Activated T-helper 1 cell treated with Interleukin-2 at 50 U/mL for 16 hours (primary cell): ENCODE results near the gene PARD6A.
"Not testable (repeated sequence)": the region's sequence is repeated elsewhere in the genome, so short reads cannot be mapped to it uniquely, and the experiment has no call there.

Source experiments
- DNase-seq: peaks from one replicate; pipeline ENCODE4 v3.0.0-alpha.2; 2020; ENCODE audit warnings: low read depth

Gene PARD6A

DNA sequence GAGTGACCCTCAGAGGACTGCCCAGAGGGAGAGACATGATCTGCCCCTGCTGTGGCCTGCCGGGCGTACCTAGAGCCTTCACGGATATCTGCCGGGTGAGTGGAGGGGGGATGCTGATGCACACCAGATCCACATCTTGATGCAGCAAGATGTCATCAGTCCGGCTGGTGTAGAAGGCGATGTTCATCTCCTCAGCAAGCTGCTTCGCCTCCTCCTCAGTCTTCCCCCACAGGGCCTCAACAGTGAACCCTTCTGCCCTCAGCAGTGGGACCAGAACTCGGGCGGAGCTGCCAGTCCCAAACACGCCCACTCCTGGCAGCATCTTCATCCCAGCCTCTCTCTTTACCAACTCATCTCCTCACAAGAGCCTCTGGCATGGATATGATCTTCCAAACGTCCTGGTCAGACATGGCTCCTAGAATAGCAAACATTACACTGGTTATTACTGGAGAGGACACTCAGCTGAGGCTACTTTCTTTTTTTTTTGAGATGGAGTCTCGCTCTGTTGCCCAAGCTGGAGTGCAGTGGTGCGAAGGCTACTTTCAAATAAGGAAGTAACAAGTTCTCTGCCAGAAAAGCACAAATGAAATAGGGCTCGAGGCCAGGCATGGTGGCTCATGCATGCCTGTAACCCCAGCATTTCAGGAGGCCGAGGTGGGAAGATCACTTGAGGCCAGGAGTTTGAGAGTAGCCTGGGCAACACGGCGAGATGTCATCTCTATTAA lies 24.8 kb downstream of the PARD6A start:
- no peak for DNase-seq

DNA sequence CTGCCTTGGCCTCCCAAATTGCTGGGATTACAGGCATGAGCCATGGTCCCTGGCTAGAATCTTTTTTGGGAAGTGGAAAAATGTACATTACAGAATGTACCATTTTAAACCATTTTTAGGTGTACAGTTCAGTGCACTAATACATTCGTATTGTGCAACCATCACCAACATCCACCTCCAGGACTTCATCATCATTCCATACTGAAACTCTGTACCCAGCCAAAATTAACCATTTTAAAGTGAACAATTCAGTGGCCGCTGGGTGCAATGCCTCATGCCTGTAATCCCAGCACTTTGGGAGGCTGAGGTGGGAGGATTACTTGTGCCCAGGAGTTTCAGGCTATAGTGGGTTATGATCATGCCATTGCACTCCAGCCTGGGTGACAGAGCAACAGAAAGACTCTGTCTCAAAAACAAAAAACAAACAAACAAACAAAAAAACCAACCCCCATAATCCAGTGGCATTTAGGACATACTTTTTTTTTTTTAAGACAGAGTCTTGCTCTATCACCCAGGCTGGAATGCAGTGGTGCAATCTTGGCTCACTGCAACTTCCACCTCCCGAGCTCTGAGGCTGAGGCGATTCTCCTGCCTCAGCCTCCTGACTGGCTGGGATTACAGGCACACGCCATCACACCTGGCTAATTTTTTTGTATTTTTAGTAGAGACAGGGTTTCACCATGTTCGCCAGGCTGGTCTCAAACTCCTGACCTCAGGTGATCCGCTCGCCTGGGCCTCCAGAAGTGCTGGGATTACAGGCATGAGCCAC lies 32.9 kb downstream of the PARD6A start:
- DNase-seq: not testable (repeated sequence)

DNA sequence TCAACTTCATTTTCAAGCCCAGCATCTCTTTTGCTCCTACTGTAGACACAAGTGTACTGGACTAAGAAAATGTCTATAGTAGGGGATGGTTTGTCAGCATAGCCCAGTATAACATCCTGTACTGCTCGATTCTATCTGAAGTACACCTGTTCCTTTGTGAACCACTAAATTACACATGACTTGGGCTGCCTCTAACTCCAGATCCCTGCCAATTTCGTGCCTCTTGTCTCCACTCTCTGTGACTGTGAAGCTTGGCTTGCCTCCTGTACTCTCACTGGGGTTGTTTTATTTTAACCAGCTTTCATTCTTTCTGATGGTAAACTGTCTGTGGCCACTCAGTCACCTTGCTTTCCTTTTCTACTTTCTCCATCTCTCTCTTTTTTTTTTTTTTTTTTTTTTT lies 33.9 kb downstream of the PARD6A start:
- no peak for DNase-seq

DNA sequence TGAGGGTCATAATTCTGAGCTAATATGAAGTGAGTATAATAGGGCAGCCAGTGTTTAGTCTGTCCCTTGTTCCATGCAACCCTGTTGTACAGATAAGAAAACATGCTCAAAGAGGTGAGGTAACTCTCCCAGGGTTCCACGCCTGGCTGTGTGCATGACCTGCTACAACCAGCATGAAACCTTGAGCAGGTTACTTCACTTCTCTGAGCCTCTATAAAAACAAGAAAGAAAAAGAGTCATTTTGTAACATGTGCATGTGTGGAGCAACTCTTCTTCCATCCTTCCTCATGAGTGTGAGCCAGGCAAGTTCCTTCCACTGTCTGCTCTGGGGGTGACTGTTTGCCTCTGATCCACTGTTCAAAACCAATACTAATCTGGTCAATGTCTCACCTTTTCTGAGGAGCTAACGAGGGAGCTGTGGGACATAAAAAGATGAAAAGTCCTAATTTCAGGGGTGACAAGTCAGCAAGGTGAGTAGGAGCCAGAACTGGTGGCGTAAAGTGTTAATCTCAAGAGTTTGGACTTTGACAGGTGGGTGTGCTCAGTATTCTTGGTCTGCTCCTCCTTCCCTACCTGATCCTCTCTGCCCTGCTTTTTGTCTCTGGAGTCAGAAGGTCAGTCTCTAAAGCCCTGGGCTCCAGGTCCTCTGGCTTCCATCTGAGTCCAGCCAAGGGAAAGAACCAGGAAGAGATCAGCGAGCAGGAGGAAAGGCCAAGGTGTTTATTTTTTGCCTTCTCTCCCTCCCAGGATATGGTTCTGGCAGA lies 36.8 kb downstream of the PARD6A start:
- DNase-seq: no peak

DNA sequence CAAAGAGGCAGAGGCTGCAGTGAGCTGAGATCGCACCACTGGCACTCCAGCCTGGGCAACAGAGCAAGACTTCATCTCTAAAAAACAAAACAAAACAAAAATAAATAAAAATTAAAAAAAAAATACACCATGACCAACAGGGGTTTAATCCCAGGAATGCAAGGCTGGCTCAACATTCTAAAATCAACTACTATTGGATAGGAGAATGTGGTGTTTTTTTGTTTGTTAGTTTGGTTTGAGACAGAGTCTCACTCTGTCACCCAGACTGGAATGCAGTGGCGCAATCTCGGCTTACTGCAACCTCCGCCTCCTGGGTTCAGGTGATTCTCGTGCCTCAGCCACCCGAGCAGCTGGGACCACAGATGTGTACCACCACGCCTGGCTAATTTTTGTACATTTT lies 38.5 kb downstream of the PARD6A start:
- no peak for DNase-seq

DNA sequence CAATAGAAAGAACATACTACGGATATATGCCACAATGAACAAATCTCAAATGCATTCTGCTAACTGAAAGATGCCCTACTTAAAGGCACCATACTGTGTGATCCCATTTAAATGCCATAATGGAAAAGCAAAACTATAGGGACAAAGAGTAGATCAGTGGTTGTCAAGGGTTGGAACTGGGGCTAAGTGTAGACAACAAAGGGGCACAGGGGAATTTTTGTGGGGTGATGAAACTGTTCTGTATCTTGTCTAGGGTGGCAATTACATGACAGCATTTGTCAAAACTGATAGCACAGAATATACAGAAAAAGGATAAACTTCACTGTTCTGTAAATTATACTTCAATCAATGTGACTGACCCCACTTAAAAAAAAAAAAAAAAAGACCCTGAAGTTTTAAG lies 40.7 kb downstream of the PARD6A start:
- DNase-seq: no peak

DNA sequence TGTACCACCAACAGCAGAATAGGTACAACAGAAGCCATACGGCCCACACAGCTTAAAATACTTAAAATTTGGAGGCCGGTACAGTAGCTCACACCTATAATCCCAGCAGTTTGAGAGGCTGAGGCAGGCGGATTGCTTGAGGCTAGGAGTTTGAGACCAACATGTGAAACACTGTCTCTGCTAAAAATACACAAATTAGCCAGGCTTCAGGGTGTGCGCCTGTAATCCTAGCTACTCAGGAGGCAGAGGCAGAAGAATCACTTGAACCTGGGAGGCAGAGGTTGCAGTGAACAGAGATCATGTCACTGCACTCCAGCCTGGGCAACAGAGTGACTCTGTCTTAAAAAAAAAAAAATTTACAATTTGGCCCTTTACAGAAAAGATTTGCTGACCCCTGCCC lies 41.4 kb downstream of the PARD6A start:
- no peak for DNase-seq

DNA sequence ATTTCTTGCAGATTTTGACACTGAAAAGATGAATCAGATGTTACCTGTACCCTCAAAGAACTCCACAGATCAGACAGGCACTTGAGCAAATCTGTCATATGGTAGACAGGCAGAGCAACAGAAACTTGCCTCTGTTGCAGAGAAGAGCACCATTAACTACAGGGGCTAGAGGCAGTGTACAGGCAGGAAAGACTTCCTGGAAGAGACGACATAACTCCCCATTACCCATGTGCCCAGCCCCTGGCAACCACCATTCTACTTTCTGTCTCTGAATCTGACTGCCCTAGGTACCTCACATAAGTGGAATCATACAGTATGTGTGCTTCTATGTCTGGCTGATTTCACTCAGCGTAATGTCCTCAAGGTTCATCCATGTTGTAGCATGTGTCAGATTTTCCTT lies 42.9 kb downstream of the PARD6A start:
- DNase-seq: no peak

DNA sequence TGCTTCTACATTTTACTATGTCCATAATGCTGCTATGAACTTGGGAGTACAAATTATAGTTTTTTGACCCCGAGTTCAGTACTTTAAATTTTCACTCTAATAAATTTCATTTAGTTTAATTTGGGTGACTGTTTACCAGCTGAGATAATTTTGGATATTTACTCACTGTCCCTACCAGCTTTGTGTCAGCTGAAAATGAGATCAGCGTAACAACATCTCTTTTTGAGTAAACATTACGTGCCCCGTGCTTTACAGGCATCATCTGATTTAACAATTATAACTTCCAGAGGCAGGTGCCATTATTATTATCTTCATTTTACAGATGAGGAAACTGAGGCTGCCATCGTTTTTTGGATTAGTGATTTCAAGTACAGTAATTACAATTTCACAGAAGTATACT lies 43.4 kb downstream of the PARD6A start:
- no peak for DNase-seq

DNA sequence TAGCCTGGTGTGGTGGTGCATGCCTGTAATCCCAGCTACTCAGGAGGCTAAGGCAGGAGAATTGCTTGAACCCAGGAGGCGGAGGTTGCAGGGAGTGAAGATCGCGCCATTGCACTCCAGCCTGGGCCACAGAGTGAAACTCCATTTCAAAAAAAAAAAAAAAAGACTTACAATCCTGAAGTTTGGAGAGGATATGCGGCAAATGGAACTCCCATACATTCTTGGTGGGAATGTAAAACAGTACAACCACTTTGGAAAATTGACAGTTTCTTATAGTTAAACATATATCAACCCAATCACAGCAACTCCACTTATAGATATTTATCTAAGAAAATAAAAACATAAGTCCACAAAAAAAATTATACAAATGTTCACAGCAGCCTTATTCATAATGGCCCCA lies 46.5 kb downstream of the PARD6A start:
- DNase-seq: no peak

DNA sequence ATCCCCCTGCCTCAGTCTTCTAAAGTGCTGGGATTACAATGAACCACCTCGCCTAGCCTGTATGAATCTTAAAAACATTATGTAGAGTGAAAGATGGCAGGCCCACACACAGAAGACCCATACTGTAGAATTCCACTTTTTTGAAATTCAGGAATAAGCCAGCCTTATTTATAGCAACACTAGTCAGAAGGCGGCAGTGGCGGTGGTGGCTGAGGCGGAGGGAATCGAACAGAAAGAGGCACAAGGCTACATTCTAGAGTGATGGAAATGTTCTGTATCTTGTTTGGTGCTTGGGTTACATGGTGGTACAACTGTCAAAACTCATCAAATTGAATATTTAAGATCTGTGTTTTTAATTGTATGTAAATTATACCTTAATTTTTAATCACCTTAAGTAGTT lies 47.0 kb downstream of the PARD6A start:
- no peak for DNase-seq

DNA sequence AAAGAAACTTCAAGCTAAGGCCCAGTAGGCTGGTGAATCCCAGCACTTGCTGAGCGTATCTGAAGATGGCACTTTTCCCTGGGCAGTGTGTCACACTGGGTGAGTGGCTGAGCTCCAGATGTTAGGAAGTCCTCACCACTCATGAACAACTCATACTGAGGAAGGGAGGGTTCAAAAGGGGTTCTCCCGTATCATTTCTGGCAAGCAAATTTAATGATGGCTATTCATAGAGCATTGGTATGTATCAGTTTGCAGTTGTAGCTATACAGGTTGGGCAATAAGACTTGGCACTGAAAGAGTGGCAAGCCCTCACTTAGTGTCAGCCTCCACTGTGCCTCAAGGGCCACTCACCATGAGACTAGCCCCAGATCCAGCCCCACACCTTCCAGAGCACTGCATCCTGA lies 47.6 kb downstream of the PARD6A start:
- DNase-seq: no peak

DNA sequence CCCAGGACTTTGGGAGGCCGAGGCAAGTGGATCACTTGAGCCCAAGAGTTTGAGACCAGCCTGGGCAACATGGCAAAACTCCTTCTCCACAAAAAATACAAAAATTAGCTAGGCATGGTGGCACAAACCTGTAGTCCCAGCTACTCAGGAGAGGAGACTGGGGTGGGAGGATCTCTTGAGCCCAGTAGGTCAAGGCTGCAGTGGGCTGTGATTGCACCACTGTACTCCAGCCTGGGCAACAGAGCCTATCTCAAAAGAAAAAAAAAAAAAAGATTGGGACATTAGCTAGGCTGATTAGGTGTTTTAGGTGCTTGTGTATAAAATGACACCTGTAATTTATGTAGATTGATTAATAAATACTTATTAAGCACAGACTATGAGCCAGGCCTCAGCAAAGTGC lies 48.3 kb downstream of the PARD6A start:
- no peak for DNase-seq

DNA sequence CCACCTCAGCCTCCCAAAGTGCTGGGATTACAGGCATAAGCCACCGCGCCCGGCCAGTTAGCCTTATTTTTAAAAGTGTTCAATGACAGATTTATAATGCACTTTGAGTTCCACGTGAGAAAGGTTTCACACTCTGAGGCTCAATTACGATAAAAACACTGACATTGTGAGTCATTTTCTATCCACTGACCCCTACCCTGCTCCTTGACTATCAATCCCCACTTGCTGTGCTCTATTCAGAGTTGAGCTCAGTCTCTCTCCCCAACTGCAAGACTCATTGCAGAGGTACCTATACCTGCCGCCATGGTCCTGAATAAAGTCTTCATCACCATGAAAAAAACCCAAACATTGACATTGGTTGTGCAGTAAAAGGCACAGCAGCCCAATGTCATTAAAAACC lies 49.8 kb downstream of the PARD6A start:
- DNase-seq: no peak
